Osteocyte (in vitro differentiated cells): ENCODE results near the gene CPXM2. TPM values are rescaled to one million over a fixed set of nuclear protein-coding genes. Genes with fewer than 3 reads are reported as not detected.

Source experiments
- DNase-seq: peaks from one replicate; pipeline ENCODE4 v3.0.0; 2021; ENCODE audit warnings: mixed read lengths; ENCODE audit not compliant: unreplicated experiment; ENCODE audit errors: extremely low spot score
- H3K27ac Mint-ChIP-seq: one replicate; pipeline ENCODE4 v1.8.0; 2021; ENCODE audit warnings: mild to moderate bottlenecking, mixed read lengths; ENCODE audit not compliant: unreplicated experiment
- H3K27me3 Mint-ChIP-seq: one replicate; pipeline ENCODE4 v1.8.0; 2021; ENCODE audit warnings: mixed read lengths; ENCODE audit not compliant: unreplicated experiment
- H3K36me3 Mint-ChIP-seq: one replicate; pipeline ENCODE4 v1.8.0; 2021; ENCODE audit warnings: mixed read lengths; ENCODE audit not compliant: unreplicated experiment
- H3K4me1 Mint-ChIP-seq: one replicate; pipeline ENCODE4 v1.8.0; 2021; ENCODE audit warnings: mixed read lengths; ENCODE audit not compliant: unreplicated experiment
- H3K4me3 Mint-ChIP-seq: one replicate; pipeline ENCODE4 v1.8.0; 2021; ENCODE audit warnings: mild to moderate bottlenecking, moderate library complexity, mixed read lengths; ENCODE audit not compliant: unreplicated experiment
- H3K9me3 Mint-ChIP-seq: one replicate; pipeline ENCODE4 v1.8.0; 2021; ENCODE audit warnings: mixed read lengths; ENCODE audit not compliant: unreplicated experiment
- CTCF ChIP-seq: fragments of 200-600 bp; sonication (generic); IDR thresholded peaks from 2 replicates; pipeline ENCODE4 v1.5.0; 2021; ENCODE audit warnings: antibody characterized with exemption, mild to moderate bottlenecking, moderate library complexity
- total RNA-seq: library from RNA; stranded (reverse); gene quantifications from 2 replicates; pipeline ENCODE4 v1.2.1, GENCODE V29; 2021

Gene CPXM2
- total RNA-seq, 1 donor from 2014 or later = not detected

- Mint-ChIP-seq H3K4me3 (no peak overlapping the region), H3K4me1 (no peaks in the 10 kb centered on the region), H3K9me3 (peaks cover 12% of the 10 kb centered on the region), H3K36me3 (no peaks in the 10 kb centered on the region), H3K27me3 (no peaks in the 10 kb centered on the region), H3K27ac (no peak overlapping the region)
- TF ChIP-seq CTCF = no peak
- DNase-seq = no peak
These were observed 118.7 kb downstream of the CPXM2 start for GRCh38 chr10:123772645-123773508.

- Mint-ChIP-seq H3K4me1 (no peaks in the 10 kb centered on the region), H3K4me3 (no peak overlapping the region), H3K9me3 (peaks cover 12% of the 10 kb centered on the region), H3K36me3 (no peaks in the 10 kb centered on the region), H3K27ac (no peak overlapping the region), H3K27me3 (no peaks in the 10 kb centered on the region)
- no peak for DNase-seq
- TF ChIP-seq CTCF = no peak
These were observed 119.5 kb downstream of the CPXM2 start for GRCh38 chr10:123771877-123772644.

GRCh38 chr10:123769647-123770046 lies 122.0 kb downstream of the CPXM2 start:
- no peaks in the 10 kb centered on the region for H3K4me1 Mint-ChIP-seq
- no peak for DNase-seq
- no peak for TF ChIP-seq CTCF
- no peak overlapping the region for H3K4me3 Mint-ChIP-seq
- no peaks in the 10 kb centered on the region for H3K36me3 Mint-ChIP-seq
- H3K27me3 Mint-ChIP-seq = no peaks in the 10 kb centered on the region
- H3K27ac Mint-ChIP-seq = no peak overlapping the region
- H3K9me3 Mint-ChIP-seq = peaks cover 9% of the 10 kb centered on the region

GRCh38 chr10:123766761-123767160 lies 124.8 kb downstream of the CPXM2 start:
- Mint-ChIP-seq H3K9me3 (no peaks in the 10 kb centered on the region), H3K27me3 (no peaks in the 10 kb centered on the region), H3K4me3 (no peak overlapping the region), H3K36me3 (no peaks in the 10 kb centered on the region), H3K27ac (no peak overlapping the region), H3K4me1 (no peaks in the 10 kb centered on the region)
- no peak for TF ChIP-seq CTCF
- no peak for DNase-seq

GRCh38 chr10:123766012-123766411 lies 125.6 kb downstream of the CPXM2 start:
- Mint-ChIP-seq H3K4me1 (no peaks in the 10 kb centered on the region), H3K4me3 (no peak overlapping the region)
- no peak for DNase-seq

More at GRCh38 chr10:123766012-123766411, 125.6 kb downstream of the CPXM2 start:
- Mint-ChIP-seq H3K9me3 (no peaks in the 10 kb centered on the region), H3K27me3 (no peaks in the 10 kb centered on the region), H3K36me3 (no peaks in the 10 kb centered on the region), H3K27ac (no peak overlapping the region)
- no peak for TF ChIP-seq CTCF
